WTC11 (cell line): ENCODE measurements around the gene ZNF775. TPM values are rescaled to one million over a fixed set of nuclear protein-coding genes. Genes with fewer than 3 reads are reported as not detected.

Experiments used
- ATAC-seq: fragments of 200-7000 bp; cut with Tn5 transposase; 2 replicates; pipeline ENCODE4 v1.10.0; 2021; ENCODE audit warnings: mild to moderate bottlenecking, moderate library complexity
- CTCF ChIA-PET: fragments of 300-600 bp; sonication (Branson Sonifier 250); formaldehyde crosslinking; loops from one replicate; lab custom pipeline; 2021; ENCODE audit warnings: antibody characterized with exemption; lab: Charles Lee
- POLR2A ChIA-PET: fragments of 350-600 bp; sonication (Branson Sonifier 250); formaldehyde crosslinking; loops from one replicate; lab custom pipeline; 2021; ENCODE audit warnings: antibody characterized with exemption; lab: Charles Lee
- DNase-seq: peaks from one replicate; pipeline ENCODE4 v3.0.0; 2021; ENCODE audit warnings: low spot score
- H3K27ac Mint-ChIP-seq: 2 replicates; pipeline ENCODE4 v1.8.0; 2021; ENCODE audit warnings: mixed read lengths
- H3K27me3 Mint-ChIP-seq: 2 replicates; pipeline ENCODE4 v1.8.0; 2021; ENCODE audit warnings: low read depth, mild to moderate bottlenecking, moderate library complexity, mixed read lengths
- H3K36me3 Mint-ChIP-seq: 2 replicates; pipeline ENCODE4 v1.8.0; 2021; ENCODE audit warnings: mixed read lengths
- H3K4me1 Mint-ChIP-seq: 2 replicates; pipeline ENCODE4 v1.8.0; 2022; ENCODE audit warnings: mixed read lengths
- H3K4me3 Mint-ChIP-seq: 2 replicates; pipeline ENCODE4 v1.8.0; 2021; ENCODE audit warnings: mild to moderate bottlenecking, moderate library complexity, mixed read lengths
- H3K9me3 Mint-ChIP-seq: 2 replicates; pipeline ENCODE4 v1.8.0; 2021; ENCODE audit warnings: mixed read lengths
- FOXK1 ChIP-seq: sonication (generic); formaldehyde crosslinking; IDR thresholded peaks from 2 replicates; pipeline ENCODE4 v1.8.0; 2022; ENCODE audit warnings: mild to moderate bottlenecking, moderate library complexity, missing genetic modification reagents
- PRRX2 ChIP-seq: fragments of 250-450 bp; sonication (Bioruptor Pico); IDR thresholded peaks from 2 replicates; pipeline ENCODE4 v1.8.0; 2021; ENCODE audit warnings: mild to moderate bottlenecking
- TCF7 ChIP-seq: sonication (generic); formaldehyde crosslinking; IDR thresholded peaks from 2 replicates; pipeline ENCODE4 v1.8.0; 2022; ENCODE audit warnings: mild to moderate bottlenecking, low read depth, missing genetic modification reagents, moderate library complexity
- ZNF263 ChIP-seq: sonication (generic); formaldehyde crosslinking; IDR thresholded peaks from 2 replicates; pipeline ENCODE4 v1.8.1; 2022; ENCODE audit warnings: low read depth, mild to moderate bottlenecking, moderate library complexity, missing genetic modification reagents
- ZNF281 ChIP-seq: sonication (generic); formaldehyde crosslinking; IDR thresholded peaks from 2 replicates; pipeline ENCODE4 v1.8.0; 2023; ENCODE audit warnings: mild to moderate bottlenecking, missing genetic modification reagents
- ZNF317 ChIP-seq: sonication (generic); formaldehyde crosslinking; IDR thresholded peaks from 2 replicates; pipeline ENCODE4 v1.8.1; 2023; ENCODE audit warnings: low read depth, mild to moderate bottlenecking, moderate library complexity, missing genetic modification reagents, borderline replicate concordance
- total RNA-seq: library from RNA; stranded (reverse); gene quantifications from 3 replicates; pipeline ENCODE4 v1.2.3, GENCODE V29; 2021
- TF ChIP-seq, protein P1 (sequence below): sonication (generic); formaldehyde crosslinking; IDR thresholded peaks from 2 replicates; pipeline ENCODE4 v1.8.1; 2023; ENCODE audit warnings: mild to moderate bottlenecking, missing genetic modification reagents, borderline replicate concordance
- TF ChIP-seq, protein P2 (sequence below): sonication (generic); formaldehyde crosslinking; IDR thresholded peaks from 2 replicates; pipeline ENCODE4 v1.8.1; 2022; ENCODE audit warnings: missing genetic modification reagents, borderline replicate concordance
- TF ChIP-seq, protein P3 (sequence below): fragments of 250-450 bp; sonication (Bioruptor Pico); IDR thresholded peaks from 2 replicates; pipeline ENCODE4 v1.8.0; 2021; ENCODE audit warnings: mild to moderate bottlenecking

ZNF775 gene
- total RNA-seq, 1 experiment from 2014 or later = 25.4 TPM

DNA sequence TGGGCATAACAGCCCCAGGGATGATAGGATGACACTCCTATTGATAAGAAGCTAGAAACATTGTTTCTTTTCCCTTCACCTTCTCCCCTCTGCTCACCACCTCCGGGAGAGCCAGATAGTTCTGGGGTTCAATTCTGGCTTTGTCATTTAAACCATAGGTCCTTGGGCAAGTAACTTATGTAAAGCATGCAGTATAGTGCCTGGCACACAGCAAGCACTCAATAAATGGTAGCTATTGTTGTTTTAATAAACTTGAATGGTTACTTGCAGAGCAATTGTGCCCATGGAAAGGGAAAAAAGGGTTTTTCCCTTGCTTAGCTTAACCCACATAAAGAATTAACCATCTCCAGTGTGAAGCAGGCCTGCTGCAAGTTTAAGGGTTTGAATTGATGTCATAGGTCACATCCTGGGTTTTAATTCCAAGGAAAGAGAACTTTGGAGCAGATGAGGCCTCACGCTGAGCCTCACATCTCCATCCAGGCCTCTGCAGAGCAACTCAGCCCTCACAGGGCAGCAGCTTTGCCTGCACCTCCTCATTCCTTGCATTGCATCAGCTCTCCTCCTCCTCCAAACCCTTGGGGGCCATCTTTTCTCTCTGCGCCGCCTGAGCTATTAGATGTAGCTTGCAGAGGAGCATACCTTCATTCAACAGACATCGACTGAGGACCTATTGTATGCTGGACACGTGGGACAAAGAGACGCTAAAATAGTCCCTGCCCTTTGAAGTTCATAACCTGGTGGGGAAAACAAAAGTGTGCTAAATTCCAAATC lies 22.9 kb downstream of the ZNF775 start (continued):
- TF ChIP-seq, protein P1, sequence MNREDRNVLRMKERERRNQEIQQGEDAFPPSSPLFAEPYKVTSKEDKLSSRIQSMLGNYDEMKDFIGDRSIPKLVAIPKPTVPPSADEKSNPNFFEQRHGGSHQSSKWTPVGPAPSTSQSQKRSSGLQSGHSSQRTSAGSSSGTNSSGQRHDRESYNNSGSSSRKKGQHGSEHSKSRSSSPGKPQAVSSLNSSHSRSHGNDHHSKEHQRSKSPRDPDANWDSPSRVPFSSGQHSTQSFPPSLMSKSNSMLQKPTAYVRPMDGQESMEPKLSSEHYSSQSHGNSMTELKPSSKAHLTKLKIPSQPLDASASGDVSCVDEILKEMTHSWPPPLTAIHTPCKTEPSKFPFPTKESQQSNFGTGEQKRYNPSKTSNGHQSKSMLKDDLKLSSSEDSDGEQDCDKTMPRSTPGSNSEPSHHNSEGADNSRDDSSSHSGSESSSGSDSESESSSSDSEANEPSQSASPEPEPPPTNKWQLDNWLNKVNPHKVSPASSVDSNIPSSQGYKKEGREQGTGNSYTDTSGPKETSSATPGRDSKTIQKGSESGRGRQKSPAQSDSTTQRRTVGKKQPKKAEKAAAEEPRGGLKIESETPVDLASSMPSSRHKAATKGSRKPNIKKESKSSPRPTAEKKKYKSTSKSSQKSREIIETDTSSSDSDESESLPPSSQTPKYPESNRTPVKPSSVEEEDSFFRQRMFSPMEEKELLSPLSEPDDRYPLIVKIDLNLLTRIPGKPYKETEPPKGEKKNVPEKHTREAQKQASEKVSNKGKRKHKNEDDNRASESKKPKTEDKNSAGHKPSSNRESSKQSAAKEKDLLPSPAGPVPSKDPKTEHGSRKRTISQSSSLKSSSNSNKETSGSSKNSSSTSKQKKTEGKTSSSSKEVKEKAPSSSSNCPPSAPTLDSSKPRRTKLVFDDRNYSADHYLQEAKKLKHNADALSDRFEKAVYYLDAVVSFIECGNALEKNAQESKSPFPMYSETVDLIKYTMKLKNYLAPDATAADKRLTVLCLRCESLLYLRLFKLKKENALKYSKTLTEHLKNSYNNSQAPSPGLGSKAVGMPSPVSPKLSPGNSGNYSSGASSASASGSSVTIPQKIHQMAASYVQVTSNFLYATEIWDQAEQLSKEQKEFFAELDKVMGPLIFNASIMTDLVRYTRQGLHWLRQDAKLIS (CRISPR knock-in tag) = peak; percentile 75; the same call in 1 of the 2 replicates
- TF ChIP-seq FOXK1 (CRISPR knock-in tag) = peak; percentile 29; the same call in 1 of the 2 replicates
- TF ChIP-seq ZNF281 (CRISPR knock-in tag) = 0 out of 2 replicates have a peak, but pooled peaks have one; percentile 17
- no peak for TF ChIP-seq ZNF263 (CRISPR knock-in tag)

- Mint-ChIP-seq H3K4me3 (peak overlapping the region; percentile 68), H3K9me3 (no peaks in the 10 kb centered on the region), H3K27me3 (no peaks in the 10 kb centered on the region), H3K4me1 (peaks cover 83% of the 10 kb centered on the region), H3K36me3 (peaks cover 6% of the 10 kb centered on the region), H3K27ac (peak overlapping the region; percentile 99)
- no peak for ATAC-seq
- peak; percentile 18 for DNase-seq
- TF ChIP-seq, protein P2, sequence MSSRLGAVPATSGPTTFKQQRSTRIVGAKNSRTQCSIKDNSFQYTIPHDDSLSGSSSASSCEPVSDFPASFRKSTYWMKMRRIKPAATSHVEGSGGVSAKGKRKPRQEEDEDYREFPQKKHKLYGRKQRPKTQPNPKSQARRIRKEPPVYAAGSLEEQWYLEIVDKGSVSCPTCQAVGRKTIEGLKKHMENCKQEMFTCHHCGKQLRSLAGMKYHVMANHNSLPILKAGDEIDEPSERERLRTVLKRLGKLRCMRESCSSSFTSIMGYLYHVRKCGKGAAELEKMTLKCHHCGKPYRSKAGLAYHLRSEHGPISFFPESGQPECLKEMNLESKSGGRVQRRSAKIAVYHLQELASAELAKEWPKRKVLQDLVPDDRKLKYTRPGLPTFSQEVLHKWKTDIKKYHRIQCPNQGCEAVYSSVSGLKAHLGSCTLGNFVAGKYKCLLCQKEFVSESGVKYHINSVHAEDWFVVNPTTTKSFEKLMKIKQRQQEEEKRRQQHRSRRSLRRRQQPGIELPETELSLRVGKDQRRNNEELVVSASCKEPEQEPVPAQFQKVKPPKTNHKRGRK (CRISPR knock-in tag) = no peak
- TF ChIP-seq TCF7 (CRISPR knock-in tag) = no peak
- TF ChIP-seq, protein P3, sequence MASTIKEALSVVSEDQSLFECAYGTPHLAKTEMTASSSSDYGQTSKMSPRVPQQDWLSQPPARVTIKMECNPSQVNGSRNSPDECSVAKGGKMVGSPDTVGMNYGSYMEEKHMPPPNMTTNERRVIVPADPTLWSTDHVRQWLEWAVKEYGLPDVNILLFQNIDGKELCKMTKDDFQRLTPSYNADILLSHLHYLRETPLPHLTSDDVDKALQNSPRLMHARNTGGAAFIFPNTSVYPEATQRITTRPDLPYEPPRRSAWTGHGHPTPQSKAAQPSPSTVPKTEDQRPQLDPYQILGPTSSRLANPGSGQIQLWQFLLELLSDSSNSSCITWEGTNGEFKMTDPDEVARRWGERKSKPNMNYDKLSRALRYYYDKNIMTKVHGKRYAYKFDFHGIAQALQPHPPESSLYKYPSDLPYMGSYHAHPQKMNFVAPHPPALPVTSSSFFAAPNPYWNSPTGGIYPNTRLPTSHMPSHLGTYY (CRISPR knock-in tag) = 0 out of 2 replicates have a peak, but pooled peaks have one; percentile 63
- 0 out of 2 replicates have a peak, but pooled peaks have one; percentile 66 for TF ChIP-seq PRRX2 (CRISPR knock-in tag)
- TF ChIP-seq ZNF317 (CRISPR knock-in tag) = no peak
- CTCF ChIA-PET = interaction anchor here (0.6 to 4.5 kb wide), 7 partner anchors 14 to 40 kb away, joined by 3 to 33 read pairs (median 6); no protein-coding TSS in a partner anchor
- POLR2A ChIA-PET = interaction anchor here (0.5 to 6.5 kb wide), 10 partner anchors 9 to 73 kb away, joined by 4 to 50 read pairs (median 7); partner anchors contain the start of gene REPIN1
Observed at GRCh38 chr7:150402671-150403321, 23.7 kb downstream of the ZNF775 start.
